Gastroesophageal sphincter (tissue), 4 donors: ENCODE measurements around the gene RARRES1. TPM values are rescaled to one million over a fixed set of nuclear protein-coding genes. Genes with fewer than 3 reads are reported as not detected.

Source experiments
- ATAC-seq: fragments of 150-250 bp; one replicate; pipeline ENCODE4 v1.9.1; 2016; ENCODE audit warnings: mild to moderate bottlenecking, moderate library complexity
- H3K27ac ChIP-seq, 4 donors: fragments of 200-600 bp; sonication (generic) in 3 of 4; 1 replicate in 3 of 4; 2 replicates in 1 of 4; pipeline ENCODE4 v1.5.1; 2016 to 2019
- H3K27me3 ChIP-seq: fragments of 200-600 bp; sonication (generic); one replicate; pipeline ENCODE4 v1.5.1; 2019
- H3K36me3 ChIP-seq, 2 donors: fragments of 200-600 bp; sonication (generic); one replicate each; pipeline ENCODE4 v1.5.1; 2019; ENCODE audit warnings: control low read depth in 1 of 2
- H3K4me1 ChIP-seq, 3 donors: fragments of 200-600 bp; sonication (generic); 1 replicate in 2 of 3; 2 replicates in 1 of 3; pipeline ENCODE4 v1.5.1; 2016 to 2019; ENCODE audit warnings: control low read depth in 2 of 3
- H3K4me3 ChIP-seq, 2 donors: fragments of 200-600 bp; sonication (generic); one replicate each; pipeline ENCODE4 v1.5.1; 2019; ENCODE audit warnings: mild to moderate bottlenecking in 1 of 2, moderate library complexity in 1 of 2
- H3K9me3 ChIP-seq, 3 donors: fragments of 200-600 bp; sonication (generic); one replicate each; pipeline ENCODE4 v1.5.1; 2017 to 2019; ENCODE audit warnings: control low read depth in 2 of 3
- EP300 ChIP-seq: sonication (generic); formaldehyde crosslinking; IDR thresholded peaks from one replicate; pipeline ENCODE4 v1.6.1; 2017; ENCODE audit warnings: antibody characterized with exemption, mild to moderate bottlenecking
- POLR2A ChIP-seq, 2 donors: fragments of 450-650 bp; IDR thresholded peaks; one replicate each; pipeline ENCODE4 v1.6.1; 2017; ENCODE audit warnings: antibody characterized with exemption in 2 of 2, mild to moderate bottlenecking in 2 of 2, moderate library complexity in 1 of 2
- POLR2AphosphoS5 ChIP-seq: sonication (generic); formaldehyde crosslinking; IDR thresholded peaks from one replicate; pipeline ENCODE4 v1.6.1; 2017; ENCODE audit warnings: antibody characterized with exemption
- WGBS, 2 donors: methylation state at CpG; one replicate each; pipeline ENCODE4 v1.1.5; 2018; ENCODE audit warnings: low coverage in 1 of 2; 5-methylcytosine and 5-hydroxymethylcytosine counted together
- total RNA-seq, 4 donors: library from RNA; depleted of rRNA; stranded (reverse); fragments of >200 nt; gene quantifications; one replicate each; pipeline ENCODE4 v1.1.0, GENCODE V29; 2016
- TF ChIP-seq, protein P1 (sequence below), 4 experiments: fragments of 200-600 bp in 2 of 4; fragments of 450-650 bp in 2 of 4; sonication (generic) in 1 of 4; IDR thresholded peaks; one replicate each; pipeline ENCODE4 v1.5.1; 2017 to 2019; ENCODE audit warnings: antibody characterized with exemption in 4 of 4, mild to moderate bottlenecking in 2 of 4, moderate library complexity in 2 of 4

RARRES1 gene
- total RNA-seq, 4 donors from 2014 or later, result 4.8 to 110 (median 42.7) TPM

- 80 to 86% methylated on average over 2 to 5 of the region's 5 CpGs for WGBS, 2 donors
- no peak for ATAC-seq
- H3K4me1 ChIP-seq, result peaks cover 0 to 21% (median 7%) of the 10 kb centered on the region in 3 donors
- no peak overlapping the region for H3K4me3 ChIP-seq
- H3K27ac ChIP-seq, result no peak overlapping the region
- H3K9me3 ChIP-seq, result no peaks in the 10 kb centered on the region
- TF ChIP-seq POLR2AphosphoS5 (no peak), EP300 (no peak), POLR2A (IDR thresholded peaks at IDR 0.05) (no peak)
- TF ChIP-seq, protein P1, sequence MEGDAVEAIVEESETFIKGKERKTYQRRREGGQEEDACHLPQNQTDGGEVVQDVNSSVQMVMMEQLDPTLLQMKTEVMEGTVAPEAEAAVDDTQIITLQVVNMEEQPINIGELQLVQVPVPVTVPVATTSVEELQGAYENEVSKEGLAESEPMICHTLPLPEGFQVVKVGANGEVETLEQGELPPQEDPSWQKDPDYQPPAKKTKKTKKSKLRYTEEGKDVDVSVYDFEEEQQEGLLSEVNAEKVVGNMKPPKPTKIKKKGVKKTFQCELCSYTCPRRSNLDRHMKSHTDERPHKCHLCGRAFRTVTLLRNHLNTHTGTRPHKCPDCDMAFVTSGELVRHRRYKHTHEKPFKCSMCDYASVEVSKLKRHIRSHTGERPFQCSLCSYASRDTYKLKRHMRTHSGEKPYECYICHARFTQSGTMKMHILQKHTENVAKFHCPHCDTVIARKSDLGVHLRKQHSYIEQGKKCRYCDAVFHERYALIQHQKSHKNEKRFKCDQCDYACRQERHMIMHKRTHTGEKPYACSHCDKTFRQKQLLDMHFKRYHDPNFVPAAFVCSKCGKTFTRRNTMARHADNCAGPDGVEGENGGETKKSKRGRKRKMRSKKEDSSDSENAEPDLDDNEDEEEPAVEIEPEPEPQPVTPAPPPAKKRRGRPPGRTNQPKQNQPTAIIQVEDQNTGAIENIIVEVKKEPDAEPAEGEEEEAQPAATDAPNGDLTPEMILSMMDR (IDR thresholded peaks at IDR 0.05), result no peak
- H3K36me3 ChIP-seq, result peaks cover 0 to 82% of the 10 kb centered on the region in 2 donors
- H3K27me3 ChIP-seq, result no peaks in the 10 kb centered on the region
These were observed 11.7 kb upstream of the RARRES1 start for GRCh38 chr3:158743664-158744566.

GRCh38 chr3:158742871-158743663 lies 10.8 kb upstream of the RARRES1 start:
- H3K4me1 ChIP-seq, result peaks cover 0 to 12% (median under 1%) of the 10 kb centered on the region in 3 donors
- peak overlapping the region in 3 of 4 donors; percentile 38 to 44 (median 44) for H3K27ac ChIP-seq
- H3K9me3 ChIP-seq, result no peaks in the 10 kb centered on the region
- no peaks in the 10 kb centered on the region for H3K27me3 ChIP-seq
- WGBS, 2 donors, result 72 to 73% methylated on average over 4 of the region's 4 CpGs
- ATAC-seq, result peak; percentile 29
- TF ChIP-seq POLR2A (IDR thresholded peaks at IDR 0.05) (no peak), POLR2AphosphoS5 (peak; percentile 35)
- peaks cover 0 to 82% of the 10 kb centered on the region in 2 donors for H3K36me3 ChIP-seq
- no peak overlapping the region for H3K4me3 ChIP-seq

DNA sequence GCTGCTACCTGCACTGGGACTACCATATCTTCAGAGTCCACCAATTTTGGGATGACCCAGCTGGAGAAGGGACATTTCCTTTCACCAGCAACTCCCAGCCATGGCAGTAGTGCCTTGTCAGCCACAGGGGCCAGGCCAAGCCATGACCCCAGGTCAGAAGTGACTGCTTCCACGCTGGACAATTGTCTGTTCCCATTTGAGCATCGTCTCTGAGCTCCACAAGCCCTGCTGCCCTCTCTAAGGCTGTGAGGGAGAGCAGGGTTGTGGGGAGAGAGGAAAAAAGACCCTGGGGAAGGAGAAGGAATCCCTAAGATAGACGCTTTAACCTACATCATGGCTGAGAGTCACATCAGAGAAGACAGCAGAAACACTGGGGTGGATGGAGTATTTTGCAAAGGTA lies 7.4 kb upstream of the RARRES1 start:
- Histone ChIP-seq H3K27me3 (no peaks in the 10 kb centered on the region), H3K27ac (no peak overlapping the region), H3K4me1 (no peaks in the 10 kb centered on the region), H3K36me3 (peaks cover 0 to 75% of the 10 kb centered on the region in 2 donors), H3K4me3 (no peak overlapping the region), H3K9me3 (peaks cover 0 to 11% (median 0%) of the 10 kb centered on the region in 3 donors)
- WGBS, 2 donors, result 65 to 80% methylated on average over 2 of the region's 3 CpGs
- no peak for ATAC-seq
- TF ChIP-seq EP300 (no peak), POLR2AphosphoS5 (no peak), POLR2A (IDR thresholded peaks at IDR 0.05) (no peak)
- TF ChIP-seq, protein P1 (IDR thresholded peaks at IDR 0.05), result no peak

DNA sequence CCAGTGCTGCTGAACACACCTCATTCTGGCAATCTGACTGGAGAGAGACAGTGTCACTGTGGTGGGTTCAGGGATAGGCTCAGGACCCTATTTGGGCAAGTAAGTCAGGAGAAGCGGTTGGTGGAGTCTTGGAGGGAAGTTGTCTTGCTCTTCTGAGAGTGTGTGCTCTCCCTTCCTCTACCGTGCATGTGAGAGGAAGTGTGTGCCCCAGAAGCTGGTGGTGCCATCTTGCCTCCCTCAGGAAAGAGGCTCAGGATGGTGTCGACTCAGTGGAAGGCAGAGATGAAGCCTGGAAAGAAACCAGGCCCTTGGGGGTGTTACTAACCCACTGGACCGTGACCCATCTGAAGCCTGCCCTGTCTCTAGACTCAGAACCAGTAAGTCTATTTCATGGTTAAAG lies 6.8 kb upstream of the RARRES1 start:
- H3K27me3 ChIP-seq, result no peaks in the 10 kb centered on the region
- ATAC-seq, result no peak
- WGBS, 2 donors, result 89% methylated on average over 3 of the region's 4 CpGs; no CpG with 5 or more reads in 1 of the 2 donors

More for the DNA sequence above, 6.8 kb upstream of the RARRES1 start:
- Histone ChIP-seq H3K4me3 (no peak overlapping the region), H3K27ac (no peak overlapping the region), H3K9me3 (peaks cover 0 to 11% (median 0%) of the 10 kb centered on the region in 3 donors), H3K4me1 (peaks cover 0 to under 1% (median 0%) of the 10 kb centered on the region in 3 donors), H3K36me3 (peaks cover 0 to 70% of the 10 kb centered on the region in 2 donors)
- no peak for TF ChIP-seq POLR2A (IDR thresholded peaks at IDR 0.05)
- TF ChIP-seq, protein P1 (IDR thresholded peaks at IDR 0.05), result no peak
- TF ChIP-seq POLR2AphosphoS5, result no peak
- TF ChIP-seq EP300, result no peak
